CD4-positive, CD25-positive, alpha-beta regulatory T cell (primary cell): ENCODE measurements around the gene ESYT3. TPM values are rescaled to one million over a fixed set of nuclear protein-coding genes. Genes with fewer than 3 reads are reported as not detected.
A peak's percentile ranks its signal among the peaks of the same experiment; 100 is the strongest.

Experiments used
- ATAC-seq, 2 donors: fragments of 150-1000 bp; cut with Tn5 transposase; one replicate each; pipeline ENCODE4 v1.10.0; 2021; ENCODE audit warnings: low read depth in 2 of 2, moderate number of reproducible peaks in 2 of 2, moderate library complexity in 1 of 2
- DNase-seq, 3 donors: peaks; one replicate each; pipeline versions ENCODE4 v3.0.0 to v3.0.0-alpha.2; 2012 to 2022; ENCODE audit warnings: mixed read lengths in 1 of 3
- H3K27ac ChIP-seq: one replicate; pipeline ENCODE4 v1.7.0; 2013; ENCODE audit warnings: mild to moderate bottlenecking, low read length; ENCODE audit not compliant: insufficient read depth, poor library complexity, severe bottlenecking
- H3K27me3 ChIP-seq: one replicate; pipeline ENCODE4 v1.7.0; 2013; ENCODE audit warnings: low read length; ENCODE audit not compliant: control insufficient read depth, insufficient read depth
- H3K36me3 ChIP-seq: one replicate; pipeline ENCODE4 v1.7.0; 2013; ENCODE audit warnings: mild to moderate bottlenecking, low read length, moderate library complexity; ENCODE audit not compliant: control insufficient read depth, insufficient read depth
- H3K4me1 ChIP-seq: 2 replicates; pipeline ENCODE4 v1.7.0; 2013; ENCODE audit warnings: mild to moderate bottlenecking, low read length; ENCODE audit not compliant: insufficient read depth, control insufficient read depth, poor library complexity, severe bottlenecking
- H3K4me3 ChIP-seq: one replicate; pipeline ENCODE4 v1.7.0; 2013; ENCODE audit warnings: low read depth, mild to moderate bottlenecking, low read length, moderate library complexity
- H3K9me3 ChIP-seq, 2 experiments: 1 replicate in 1 of 2; 2 replicates in 1 of 2; pipeline ENCODE4 v1.7.0; 2013; ENCODE audit warnings: low read length in 2 of 2, mild to moderate bottlenecking in 1 of 2, moderate library complexity in 1 of 2; ENCODE audit not compliant: control insufficient read depth in 2 of 2
- H3K27ac Mint-ChIP-seq, 3 donors: one replicate each; pipeline ENCODE4 v1.8.0; 2020 to 2022; ENCODE audit warnings: mild to moderate bottlenecking in 3 of 3, mixed read lengths in 3 of 3, moderate library complexity in 2 of 3
- H3K27me3 Mint-ChIP-seq: one replicate; pipeline ENCODE4 v1.8.0; 2022; ENCODE audit warnings: mild to moderate bottlenecking, mixed read lengths
- H3K36me3 Mint-ChIP-seq: one replicate; pipeline ENCODE4 v1.8.0; 2020; ENCODE audit warnings: mixed read lengths
- H3K4me1 Mint-ChIP-seq, 4 donors: one replicate each; pipeline ENCODE4 v1.8.0; 2020 to 2022; ENCODE audit warnings: mixed read lengths in 4 of 4, mild to moderate bottlenecking in 1 of 4
- H3K4me3 Mint-ChIP-seq, 4 donors: one replicate each; pipeline ENCODE4 v1.8.0; 2020 to 2022; ENCODE audit warnings: mild to moderate bottlenecking in 4 of 4, mixed read lengths in 4 of 4, moderate library complexity in 3 of 4
- H3K9me3 Mint-ChIP-seq, 7 donors: one replicate each; pipeline ENCODE4 v1.8.0; 2020 to 2022; ENCODE audit warnings: mixed read lengths in 7 of 7, mild to moderate bottlenecking in 3 of 7, moderate library complexity in 2 of 7
- polyA plus RNA-seq, 4 donors: library from polyadenylated mRNA; unstranded; fragments of 300-500 nt; fragmentation: Illumina TruSeq; gene quantifications; one replicate each; pipeline ENCODE4 v1.2.3, GENCODE V29; 2021
- total RNA-seq: library from RNA; stranded (reverse); gene quantifications from one replicate; pipeline ENCODE4 v1.2.3, GENCODE V29; 2022

Gene ESYT3
- total and polyA plus RNA-seq, 5 donors from 2014 or later: 0.17 TPM; not detected in 4

DNA sequence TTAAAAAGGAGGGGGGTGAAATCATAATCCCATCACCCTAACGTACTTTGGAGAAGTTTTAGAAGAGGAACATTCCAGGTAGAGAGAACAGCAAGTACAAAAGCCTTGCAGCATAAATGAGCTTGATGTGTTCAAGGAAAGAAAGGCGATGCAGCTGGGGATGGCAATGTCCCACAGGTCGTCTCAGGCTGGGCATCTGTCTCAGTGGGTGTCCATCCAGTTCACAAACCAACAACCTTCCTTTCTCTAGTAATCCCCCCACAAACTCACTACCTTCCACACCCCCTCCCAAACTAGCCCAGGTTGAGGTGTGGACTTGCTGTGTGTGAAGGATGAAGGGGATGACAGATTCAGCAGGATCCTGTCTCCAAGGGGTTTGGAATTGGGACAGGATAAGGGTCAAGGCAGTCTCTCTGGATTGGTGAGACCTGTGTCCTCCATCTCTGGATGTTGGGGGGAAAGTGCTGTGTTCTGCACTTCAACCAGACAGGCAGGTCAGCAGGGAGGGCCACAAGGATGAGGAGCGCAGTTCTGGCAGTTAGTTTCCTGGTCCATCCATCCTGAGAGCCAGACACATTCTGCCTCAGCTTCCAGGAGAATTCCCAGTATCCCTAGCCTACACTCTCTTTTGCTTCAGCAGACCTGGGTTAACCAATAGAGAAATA, 1.7 kb upstream of the ESYT3 start:
- no peaks in the 10 kb centered on the region for H3K36me3 ChIP-seq
- no peak overlapping the region for H3K27ac ChIP-seq
- Mint-ChIP-seq H3K27me3 (peaks cover 59% of the 10 kb centered on the region), H3K36me3 (no peaks in the 10 kb centered on the region), H3K27ac (no peak overlapping the region), H3K4me3 (peak overlapping the region in 1 of 4 donors; percentile 51), H3K4me1 (peaks cover 0 to 18% (median 10%) of the 10 kb centered on the region in 4 donors), H3K9me3 (peaks cover 0 to 2% (median 0%) of the 10 kb centered on the region in 7 donors)
- DNase-seq (no peak), ATAC-seq (no peak)
- H3K9me3 ChIP-seq: no peaks in the 10 kb centered on the region
- peaks cover 10% of the 10 kb centered on the region for H3K27me3 ChIP-seq
- no peak overlapping the region for H3K4me3 ChIP-seq
- H3K4me1 ChIP-seq: peaks cover 9% of the 10 kb centered on the region

DNA sequence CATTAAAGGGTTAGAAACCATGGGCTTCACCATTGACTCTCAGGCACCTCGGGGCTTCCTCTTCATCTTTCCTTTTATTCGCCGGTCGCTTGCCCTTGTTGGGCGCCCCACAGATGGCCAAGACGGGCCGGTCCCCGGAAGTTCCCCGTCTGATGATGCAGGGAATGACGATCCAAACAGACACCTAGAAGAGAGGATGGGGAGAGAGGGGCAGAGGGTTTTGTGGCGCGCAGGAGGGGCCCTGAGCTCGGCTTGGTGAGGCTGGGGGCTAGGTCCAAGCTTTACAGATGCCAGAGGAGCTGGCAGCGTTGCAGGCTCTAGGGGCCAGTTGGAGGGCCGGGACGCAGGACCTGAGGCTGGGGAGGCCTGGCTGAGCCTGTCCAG, 532 bp upstream of the ESYT3 start:
- DNase-seq (no peak), ATAC-seq (no peak)
- H3K27ac Mint-ChIP-seq: no peak overlapping the region
- H3K9me3 Mint-ChIP-seq: peaks cover 0 to 2% (median 0%) of the 10 kb centered on the region in 7 donors
- H3K27me3 Mint-ChIP-seq: peaks cover 64% of the 10 kb centered on the region
- peaks cover 9% of the 10 kb centered on the region for H3K4me1 ChIP-seq
- H3K4me3 Mint-ChIP-seq: peak overlapping the region in 3 of 4 donors; percentile 50 to 77 (median 52)
- no peaks in the 10 kb centered on the region for H3K36me3 ChIP-seq
- H3K27me3 ChIP-seq: peaks cover 10% of the 10 kb centered on the region
- no peaks in the 10 kb centered on the region for H3K36me3 Mint-ChIP-seq
- no peak overlapping the region for H3K4me3 ChIP-seq
- H3K27ac ChIP-seq: no peak overlapping the region
- peaks cover 0 to 18% (median 10%) of the 10 kb centered on the region in 4 donors for H3K4me1 Mint-ChIP-seq
- no peaks in the 10 kb centered on the region for H3K9me3 ChIP-seq

DNA sequence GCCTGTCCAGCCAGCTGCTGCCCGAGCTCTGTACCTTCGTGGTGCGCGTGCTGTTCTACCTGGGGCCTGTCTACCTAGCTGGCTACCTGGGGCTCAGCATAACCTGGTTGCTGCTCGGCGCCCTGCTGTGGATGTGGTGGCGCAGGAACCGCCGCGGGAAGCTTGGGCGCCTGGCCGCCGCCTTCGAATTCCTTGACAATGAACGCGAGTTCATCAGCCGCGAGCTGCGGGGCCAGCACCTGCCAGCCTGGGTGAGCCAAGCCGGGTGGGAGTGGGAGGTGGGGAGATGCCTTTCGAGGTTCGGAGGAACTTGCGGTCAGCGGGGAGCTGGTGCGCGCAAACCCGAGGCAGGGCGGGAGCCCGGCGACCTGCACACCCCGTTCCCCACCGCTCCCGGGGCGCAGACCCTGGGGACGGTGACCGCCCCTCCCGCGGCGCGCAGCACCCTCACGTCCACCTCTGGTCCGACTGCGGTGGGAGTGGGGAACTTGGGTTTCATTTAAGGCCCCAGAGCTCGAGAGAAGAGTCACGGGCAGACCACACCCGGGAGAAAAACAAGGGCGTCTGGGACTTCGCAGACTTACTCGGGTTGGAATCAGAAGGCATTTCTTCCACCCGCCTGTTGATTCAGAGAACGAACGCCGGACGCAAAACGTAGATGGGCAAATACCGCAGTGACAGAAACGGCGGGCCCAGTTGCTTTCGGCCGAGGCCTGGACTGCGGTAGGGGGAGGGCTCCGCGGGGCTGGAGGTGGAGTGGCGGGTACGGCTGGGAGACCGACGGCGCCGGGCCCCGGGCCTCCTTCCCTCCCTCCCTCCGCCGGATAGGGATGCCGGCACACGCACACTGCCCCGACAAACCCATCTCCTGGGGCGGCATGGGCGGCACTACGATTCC, 708 bp downstream of the ESYT3 start:
- no peak for ATAC-seq
- peaks cover 10% of the 10 kb centered on the region for H3K27me3 ChIP-seq
- H3K36me3 ChIP-seq: no peaks in the 10 kb centered on the region
- Mint-ChIP-seq H3K36me3 (no peaks in the 10 kb centered on the region), H3K4me3 (peak overlapping the region in 2 of 4 donors; percentile 67 to 79), H3K27me3 (peaks cover 58% of the 10 kb centered on the region), H3K9me3 (peaks cover 0 to 2% (median 0%) of the 10 kb centered on the region in 7 donors), H3K4me1 (peaks cover 0 to 18% (median 10%) of the 10 kb centered on the region in 4 donors), H3K27ac (no peak overlapping the region)
- peaks cover 9% of the 10 kb centered on the region for H3K4me1 ChIP-seq
- no peaks in the 10 kb centered on the region for H3K9me3 ChIP-seq
- no peak overlapping the region for H3K4me3 ChIP-seq
- H3K27ac ChIP-seq: no peak overlapping the region
- peak in 1 of 3 donors; percentile 21 for DNase-seq

- DNase-seq (no peak), ATAC-seq (no peak)
- H3K36me3 ChIP-seq: no peaks in the 10 kb centered on the region
- Mint-ChIP-seq H3K4me1 (peaks cover 0 to 18% (median 10%) of the 10 kb centered on the region in 4 donors), H3K9me3 (peaks cover 0 to 2% (median 0%) of the 10 kb centered on the region in 7 donors), H3K27ac (no peak overlapping the region), H3K27me3 (peaks cover 58% of the 10 kb centered on the region), H3K36me3 (no peaks in the 10 kb centered on the region), H3K4me3 (peak overlapping the region in 3 of 4 donors; percentile 44 to 79 (median 67))
- no peak overlapping the region for H3K27ac ChIP-seq
- H3K4me3 ChIP-seq: no peak overlapping the region
- peaks cover 9% of the 10 kb centered on the region for H3K4me1 ChIP-seq
- no peaks in the 10 kb centered on the region for H3K9me3 ChIP-seq
- peaks cover 10% of the 10 kb centered on the region for H3K27me3 ChIP-seq
Measured at GRCh38 chr3:138435840-138436239, 1.4 kb downstream of the ESYT3 start.

GRCh38 chr3:138437281-138437680, 2.9 kb downstream of the ESYT3 start:
- no peak overlapping the region for H3K27ac Mint-ChIP-seq
- H3K9me3 Mint-ChIP-seq: peaks cover 0 to 2% (median 0%) of the 10 kb centered on the region in 7 donors
- Histone ChIP-seq H3K9me3 (no peaks in the 10 kb centered on the region), H3K4me3 (no peak overlapping the region), H3K27me3 (peaks cover 10% of the 10 kb centered on the region), H3K4me1 (peaks cover 9% of the 10 kb centered on the region), H3K27ac (no peak overlapping the region), H3K36me3 (no peaks in the 10 kb centered on the region)
- peaks cover 0 to 18% (median 10%) of the 10 kb centered on the region in 4 donors for H3K4me1 Mint-ChIP-seq
- peaks cover 64% of the 10 kb centered on the region for H3K27me3 Mint-ChIP-seq
- H3K4me3 Mint-ChIP-seq: peak overlapping the region in 1 of 4 donors; percentile 32
- DNase-seq: no peak
- H3K36me3 Mint-ChIP-seq: no peaks in the 10 kb centered on the region
- no peak for ATAC-seq

- peaks cover 8% of the 10 kb centered on the region for H3K27me3 ChIP-seq
- no peaks in the 10 kb centered on the region for H3K36me3 ChIP-seq
- no peak for ATAC-seq
- H3K4me3 ChIP-seq: no peak overlapping the region
- H3K9me3 ChIP-seq: no peaks in the 10 kb centered on the region
- Mint-ChIP-seq H3K27me3 (peaks cover 55% of the 10 kb centered on the region), H3K9me3 (no peaks in the 10 kb centered on the region), H3K36me3 (no peaks in the 10 kb centered on the region), H3K4me1 (peaks cover 0 to 12% (median 5%) of the 10 kb centered on the region in 4 donors), H3K4me3 (no peak overlapping the region), H3K27ac (no peak overlapping the region)
- no peak for DNase-seq
- H3K27ac ChIP-seq: no peak overlapping the region
- peaks cover 9% of the 10 kb centered on the region for H3K4me1 ChIP-seq
Measured at GRCh38 chr3:138438896-138439295, 4.5 kb downstream of the ESYT3 start.

DNA sequence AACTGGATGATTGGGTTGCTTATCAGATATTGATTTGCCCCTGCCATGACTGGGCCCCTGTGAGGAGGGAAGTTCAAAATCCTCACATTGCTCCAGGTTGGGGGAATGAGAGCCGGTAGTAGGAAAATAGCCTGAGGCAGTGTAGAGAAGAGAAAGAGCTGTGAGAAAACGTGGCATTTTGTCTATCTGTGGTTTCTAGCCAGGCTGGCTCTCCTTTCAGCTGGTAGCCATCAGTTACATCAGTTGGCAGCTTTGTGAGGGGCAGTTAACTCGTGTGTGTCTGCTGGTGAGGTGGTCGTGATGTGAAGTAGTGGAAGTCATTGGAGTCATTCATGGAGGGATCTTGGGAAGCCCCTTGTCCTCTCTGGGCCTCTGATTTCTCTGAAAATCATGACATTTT, 5.2 kb downstream of the ESYT3 start:
- H3K9me3 Mint-ChIP-seq: no peaks in the 10 kb centered on the region
- no peak overlapping the region for H3K27ac ChIP-seq
- DNase-seq (no peak), ATAC-seq (no peak)
- no peak overlapping the region for H3K4me3 ChIP-seq
- peaks cover 0 to 8% (median 4%) of the 10 kb centered on the region in 4 donors for H3K4me1 Mint-ChIP-seq
- H3K27me3 Mint-ChIP-seq: peaks cover 53% of the 10 kb centered on the region
- H3K4me1 ChIP-seq: peaks cover 8% of the 10 kb centered on the region
- no peaks in the 10 kb centered on the region for H3K36me3 ChIP-seq
- H3K36me3 Mint-ChIP-seq: no peaks in the 10 kb centered on the region
- H3K27ac Mint-ChIP-seq: no peak overlapping the region
- H3K9me3 ChIP-seq: no peaks in the 10 kb centered on the region
- peaks cover 8% of the 10 kb centered on the region for H3K27me3 ChIP-seq
- H3K4me3 Mint-ChIP-seq: no peak overlapping the region
